ENCODE results near the gene TRIM38.

Gene TRIM38

GRCh38 chr6:26028746-26029569 is 66.4 kb downstream of the TRIM38 start:
- no peak for DNase-seq

DNA sequence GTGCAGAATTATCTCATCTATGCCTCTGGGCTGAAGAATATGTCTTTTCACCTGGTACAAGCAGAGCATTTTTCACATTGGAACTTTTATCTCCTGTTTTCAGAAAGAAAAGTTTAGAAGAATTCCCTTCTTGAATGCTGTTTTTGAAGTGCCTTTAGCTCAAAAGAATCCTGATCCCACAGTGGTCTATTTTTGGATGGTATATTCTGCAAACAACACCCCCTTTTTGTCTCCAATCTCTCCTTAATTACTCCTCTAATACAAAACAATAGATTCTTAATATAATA is 66.9 kb downstream of the TRIM38 start:
- DNase-seq: no peak

DNA sequence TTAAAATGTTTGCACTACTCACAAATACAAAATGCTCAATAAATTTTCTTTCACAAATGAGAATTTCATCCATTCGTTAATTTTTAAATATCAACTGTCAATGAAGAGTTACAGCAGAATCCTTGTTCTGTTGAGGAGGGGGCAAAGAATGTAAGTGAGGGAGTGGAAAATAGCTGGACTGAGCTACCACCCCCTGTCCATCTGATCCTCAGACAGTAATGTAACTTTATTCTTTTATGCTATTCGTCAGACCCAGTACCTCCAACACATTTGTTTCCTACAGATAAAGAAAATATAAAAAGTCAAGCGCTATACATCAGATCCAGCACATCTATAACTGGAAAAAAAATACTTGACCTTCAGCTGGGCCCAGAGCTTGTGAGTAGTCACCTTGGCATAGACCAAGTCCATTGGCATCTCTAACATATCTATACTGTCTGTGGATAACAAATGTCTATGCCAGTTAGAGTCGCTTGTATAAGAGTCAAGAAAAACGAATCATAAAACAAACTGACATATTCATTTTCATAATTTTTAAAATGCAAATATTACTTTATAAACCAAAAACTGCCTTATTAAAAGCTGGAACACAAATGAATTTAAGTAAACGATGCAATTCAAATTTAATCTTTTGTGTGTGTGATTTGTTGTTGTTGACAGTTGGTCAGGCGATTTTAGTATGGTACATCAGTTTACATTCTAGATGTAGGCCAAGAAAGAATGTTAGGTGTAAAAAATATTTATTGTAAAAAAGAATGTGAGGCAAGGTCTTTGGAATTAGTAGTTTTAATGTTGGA is 67.5 kb downstream of the TRIM38 start:
- no peak for DNase-seq

DNA sequence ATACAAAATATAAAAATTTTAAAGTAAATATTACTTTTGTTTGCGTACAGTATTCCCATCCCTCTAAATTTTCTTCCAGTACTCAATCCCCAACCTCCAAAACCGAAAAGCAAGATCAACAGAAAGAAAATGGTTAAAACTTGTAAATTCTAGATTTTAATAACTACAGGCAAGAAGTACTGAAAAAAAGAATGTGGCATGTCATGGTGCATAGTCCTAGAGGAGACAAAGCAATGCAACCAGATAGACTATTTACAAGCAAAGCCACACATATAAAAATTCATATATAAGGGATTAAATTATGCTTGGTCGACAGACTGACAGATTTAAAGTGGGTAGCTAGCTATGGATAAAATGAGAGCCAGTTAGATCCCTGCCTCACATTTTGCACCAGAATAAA is 68.1 kb downstream of the TRIM38 start:
- DNase-seq: no peak

GRCh38 chr6:26031151-26031594 is 68.6 kb downstream of the TRIM38 start:
- no peak for DNase-seq

GRCh38 chr6:26031595-26032339 is 69.2 kb downstream of the TRIM38 start:
- peak; percentile 56 for DNase-seq

DNA sequence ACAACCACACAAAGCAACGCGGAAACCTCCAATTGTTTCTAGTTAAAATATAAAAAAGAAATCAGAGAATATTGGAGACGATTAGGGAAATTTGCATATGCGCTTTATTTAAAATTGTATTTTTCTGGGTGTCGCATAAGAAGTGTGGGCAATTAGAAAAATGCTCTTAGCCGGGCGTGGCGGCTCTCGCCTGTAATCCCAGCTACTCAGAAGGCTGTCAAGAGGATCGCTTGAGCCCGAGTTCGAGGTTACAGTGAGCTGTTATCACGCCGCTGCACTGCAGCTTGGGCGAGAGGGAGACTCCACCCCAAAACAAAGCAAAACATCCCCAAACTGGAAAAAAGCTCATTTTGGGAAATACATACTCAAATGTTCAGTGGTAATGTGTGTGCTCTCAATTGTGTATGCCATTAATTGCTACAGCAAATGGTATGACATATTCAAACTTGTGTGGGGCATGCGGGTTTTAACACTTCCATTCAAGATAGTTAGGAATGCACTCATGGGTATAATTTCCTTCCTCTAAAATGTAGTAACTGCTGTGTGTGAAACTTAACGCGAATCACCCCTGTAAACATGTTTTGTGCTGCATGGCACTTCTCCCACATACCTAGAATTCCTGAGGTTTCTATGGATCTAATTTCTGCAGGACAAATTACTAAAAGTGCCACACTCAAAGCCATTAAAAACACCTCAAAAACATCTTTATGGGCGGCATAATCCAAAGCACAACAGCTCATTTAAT is 69.9 kb downstream of the TRIM38 start:
- no peak for DNase-seq

DNA sequence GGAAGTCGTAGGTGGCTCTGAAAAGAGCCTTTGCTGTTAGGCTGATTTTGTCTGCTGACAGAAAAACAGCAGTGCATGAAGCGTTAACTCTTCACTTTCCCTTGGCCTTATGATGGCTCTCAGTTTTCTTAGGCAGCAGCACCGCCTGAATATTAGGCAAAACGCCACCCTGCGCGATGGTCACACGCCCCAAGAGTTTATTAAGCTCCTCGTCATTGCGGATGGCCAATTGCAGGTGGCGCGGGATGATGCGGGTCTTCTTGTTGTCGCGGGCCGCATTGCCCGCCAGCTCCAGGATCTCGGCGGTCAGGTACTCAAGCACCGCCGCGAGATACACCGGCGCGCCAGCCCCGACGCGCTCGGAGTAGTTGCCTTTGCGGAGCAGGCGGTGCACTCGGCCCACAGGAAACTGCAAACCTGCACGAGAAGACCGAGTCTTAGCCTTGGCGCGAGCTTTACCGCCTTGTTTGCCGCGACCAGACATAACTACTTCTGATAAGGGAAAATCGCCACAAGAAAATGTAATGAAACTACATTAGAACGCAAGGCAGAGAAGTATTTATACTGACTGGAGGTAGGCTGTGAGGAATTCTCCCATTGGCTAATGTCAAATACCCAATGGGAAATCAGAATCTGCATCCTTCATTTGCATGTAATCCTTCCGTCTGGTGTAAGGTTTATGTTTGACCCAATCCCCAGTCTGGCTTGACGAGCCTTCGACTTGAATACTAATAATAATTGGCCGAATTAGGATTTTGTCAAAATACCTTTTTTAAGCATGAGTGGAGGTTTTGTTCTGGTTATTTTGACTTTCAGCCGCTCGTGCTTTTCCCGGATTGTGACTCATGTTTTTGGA is 70.7 kb downstream of the TRIM38 start:
- peak; percentile 73 for DNase-seq

GRCh38 chr6:26033941-26034354 is 71.3 kb downstream of the TRIM38 start:
- DNase-seq: peak; percentile 30

GRCh38 chr6:26034905-26035304 is 72.3 kb downstream of the TRIM38 start:
- DNase-seq: no peak
